HG02571 (cell line): Measurements from ENCODE around the gene FLVCR2.

Experiments used
- ATAC-seq: cut with Tn5 transposase; IDR thresholded peaks from one replicate; pipeline ENCODE4 v1.9.1; 2021; ENCODE audit warnings: mild to moderate bottlenecking, moderate library complexity; ENCODE audit not compliant: unreplicated experiment

Gene FLVCR2

GRCh38 chr14:75554482-75554881, 23.9 kb upstream of the FLVCR2 start:
- ATAC-seq, result no peak

DNA sequence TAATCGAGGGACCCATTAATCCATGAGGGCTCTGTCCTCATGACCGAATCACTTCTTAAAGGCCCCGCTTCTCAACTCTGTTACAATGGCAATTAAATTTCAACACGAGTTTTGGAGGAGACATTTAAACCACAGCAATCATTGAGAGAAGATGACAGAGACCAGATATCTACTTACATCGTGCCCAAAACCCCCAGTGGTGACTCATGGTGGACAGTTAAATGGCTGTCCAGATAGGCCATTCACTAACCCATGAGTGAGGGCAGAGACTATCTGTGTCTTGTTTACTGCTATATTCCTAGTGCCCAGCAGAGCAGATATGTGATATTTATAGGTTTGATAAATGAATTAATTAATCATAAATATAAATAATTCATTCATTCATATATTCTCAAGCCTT, 20.0 kb upstream of the FLVCR2 start:
- no peak for ATAC-seq

- no peak for ATAC-seq
Observed at GRCh38 chr14:75559045-75559444, 19.4 kb upstream of the FLVCR2 start.

DNA sequence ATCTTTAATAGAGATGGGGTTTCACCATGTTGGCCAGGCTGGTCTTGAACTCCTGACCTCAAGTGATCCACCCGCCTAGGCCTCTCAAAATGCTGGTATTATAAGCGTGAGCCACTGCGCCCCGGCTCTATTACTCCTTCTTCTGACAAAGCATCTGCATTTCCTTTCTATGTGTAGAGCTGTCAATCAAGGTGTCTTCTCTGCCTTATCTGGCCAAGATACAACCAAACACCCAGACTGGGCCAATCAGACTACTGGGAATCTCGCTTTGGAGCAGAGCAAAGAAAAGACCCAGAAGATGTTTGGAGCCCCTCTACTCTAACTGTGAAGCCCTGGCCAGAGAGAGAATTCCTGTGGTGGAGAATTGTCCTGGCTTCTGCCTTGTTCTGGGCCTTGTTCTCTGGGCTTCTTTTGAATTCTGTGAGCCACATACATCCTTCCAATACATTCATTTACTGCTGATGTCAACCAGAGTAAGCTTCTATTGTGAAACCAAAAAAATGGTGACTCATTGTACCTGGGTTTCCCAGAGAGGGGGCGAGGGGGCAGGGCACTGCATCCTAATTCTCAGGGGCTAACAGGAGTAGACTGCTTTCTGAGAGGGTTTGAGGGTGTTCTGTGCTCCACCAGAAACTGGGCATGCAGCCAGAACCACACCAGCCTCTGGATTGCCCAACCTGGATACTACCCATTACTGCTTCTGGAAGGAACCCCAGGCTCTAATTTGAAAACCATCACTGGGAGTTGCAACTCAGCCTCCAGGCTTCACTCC, 18.8 kb upstream of the FLVCR2 start:
- ATAC-seq, result no peak

- no peak for ATAC-seq
Observed at GRCh38 chr14:75561013-75561432, 17.4 kb upstream of the FLVCR2 start.

DNA sequence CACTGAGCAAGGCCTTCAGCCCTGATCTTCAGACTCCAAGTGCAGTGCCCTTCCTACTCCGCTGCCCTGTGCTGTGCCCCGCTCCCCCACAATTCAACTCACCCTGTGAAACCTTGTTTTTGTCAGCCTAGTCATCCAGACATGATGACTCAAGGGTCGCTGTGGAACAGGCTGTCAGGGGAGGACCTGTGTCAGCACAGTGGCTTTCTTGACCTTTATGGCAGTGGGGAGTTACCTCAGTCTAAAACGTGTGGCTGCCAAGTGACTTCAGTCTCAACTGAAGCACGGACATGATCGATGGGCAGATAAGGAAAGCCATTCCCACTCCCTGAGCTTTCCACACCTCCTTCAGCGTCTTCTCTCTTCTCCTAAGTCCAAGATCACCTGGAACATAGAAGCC, 16.3 kb upstream of the FLVCR2 start:
- ATAC-seq, result no peak

DNA sequence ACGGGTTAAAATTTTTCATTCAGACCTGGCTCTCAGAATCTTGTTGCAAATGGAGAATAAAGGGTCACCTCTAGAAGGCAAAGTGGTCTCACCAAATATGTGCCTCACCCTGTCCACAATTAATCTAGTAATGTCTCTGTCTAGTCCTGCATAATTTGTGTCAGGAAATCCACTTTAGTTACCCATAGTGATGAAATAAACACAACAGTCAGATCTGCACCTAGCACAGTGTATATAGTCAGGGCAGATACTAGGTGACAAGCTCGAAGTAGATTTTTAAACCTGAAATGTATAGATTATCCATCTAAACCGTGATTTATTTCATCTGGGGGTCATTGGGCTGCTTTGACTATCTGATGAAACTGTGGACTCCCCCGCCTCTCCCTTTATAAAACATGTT, 15.9 kb upstream of the FLVCR2 start:
- no peak for ATAC-seq

- no peak for ATAC-seq
Observed at GRCh38 chr14:75563931-75564330, 14.5 kb upstream of the FLVCR2 start.

GRCh38 chr14:75565056-75565455, 13.4 kb upstream of the FLVCR2 start:
- no peak for ATAC-seq

DNA sequence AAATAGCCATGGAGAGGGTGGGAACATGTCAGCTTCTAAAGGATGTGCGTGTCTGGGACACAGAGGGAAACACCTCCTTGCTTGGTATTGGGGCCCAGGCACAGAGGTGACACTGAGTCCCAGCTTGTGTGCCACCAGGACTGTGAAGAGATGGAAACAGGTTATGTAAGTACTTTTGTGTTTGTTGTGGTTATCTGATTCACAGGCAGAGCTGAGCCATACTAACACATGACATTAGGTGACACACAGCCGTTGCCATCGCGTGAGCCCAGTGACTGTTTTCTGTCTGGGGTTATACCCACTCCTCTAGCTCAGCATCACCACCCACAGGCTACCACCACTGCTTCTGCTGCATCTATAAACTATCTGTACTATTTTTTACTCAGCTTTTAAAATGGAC, 12.1 kb upstream of the FLVCR2 start:
- ATAC-seq, result no peak

GRCh38 chr14:75566752-75567151, 11.7 kb upstream of the FLVCR2 start:
- no peak for ATAC-seq

- ATAC-seq, result no peak
Observed at GRCh38 chr14:75568140-75568539, 10.3 kb upstream of the FLVCR2 start.

- ATAC-seq, result no peak
Observed at GRCh38 chr14:75568791-75569190, 9.6 kb upstream of the FLVCR2 start.

DNA sequence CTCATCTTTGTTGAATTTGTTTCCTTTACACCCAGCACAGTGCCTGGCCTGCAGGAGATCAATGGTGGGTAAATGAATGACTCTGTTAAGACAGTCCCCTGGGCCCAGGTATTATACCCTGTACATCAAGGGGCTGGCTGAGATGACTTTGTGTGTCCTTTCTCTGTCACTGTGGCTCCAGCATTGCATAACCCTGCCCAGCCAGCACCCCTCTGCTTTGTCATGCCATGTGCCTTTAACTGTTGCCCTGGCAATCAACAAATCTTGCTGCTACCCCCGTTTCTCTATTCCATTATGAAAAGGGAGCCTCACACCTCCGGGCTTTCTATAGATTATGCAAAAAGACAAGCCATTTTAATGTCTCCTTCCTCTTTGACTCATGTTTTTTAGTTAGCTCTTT, 7.6 kb upstream of the FLVCR2 start:
- ATAC-seq, result no peak

- no peak for ATAC-seq
Observed at GRCh38 chr14:75572104-75572503, 6.3 kb upstream of the FLVCR2 start.

- ATAC-seq, result no peak
Observed at GRCh38 chr14:75577090-75577489, 1.3 kb upstream of the FLVCR2 start.

GRCh38 chr14:75577729-75578101, 705 bp upstream of the FLVCR2 start:
- peak; percentile 85 for ATAC-seq

DNA sequence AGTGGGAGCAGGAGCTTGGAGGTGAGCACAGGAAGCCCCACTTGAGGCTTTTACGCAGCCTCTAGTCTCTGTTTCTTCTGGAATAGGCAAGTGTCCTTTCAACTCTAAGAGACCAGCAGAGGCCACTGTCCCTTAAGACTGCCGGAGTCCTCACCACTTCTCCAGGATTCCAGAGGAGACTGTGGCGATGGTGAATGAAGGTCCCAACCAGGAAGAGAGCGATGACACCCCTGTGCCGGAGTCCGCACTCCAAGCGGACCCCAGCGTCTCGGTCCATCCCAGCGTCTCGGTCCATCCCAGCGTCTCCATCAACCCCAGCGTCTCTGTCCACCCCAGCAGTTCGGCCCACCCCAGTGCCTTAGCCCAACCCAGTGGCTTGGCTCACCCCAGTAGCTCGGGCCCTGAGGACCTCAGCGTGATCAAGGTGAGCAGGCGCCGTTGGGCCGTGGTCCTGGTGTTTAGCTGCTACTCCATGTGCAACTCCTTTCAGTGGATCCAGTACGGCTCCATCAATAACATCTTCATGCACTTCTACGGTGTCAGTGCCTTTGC, 442 bp downstream of the FLVCR2 start:
- no peak for ATAC-seq

DNA sequence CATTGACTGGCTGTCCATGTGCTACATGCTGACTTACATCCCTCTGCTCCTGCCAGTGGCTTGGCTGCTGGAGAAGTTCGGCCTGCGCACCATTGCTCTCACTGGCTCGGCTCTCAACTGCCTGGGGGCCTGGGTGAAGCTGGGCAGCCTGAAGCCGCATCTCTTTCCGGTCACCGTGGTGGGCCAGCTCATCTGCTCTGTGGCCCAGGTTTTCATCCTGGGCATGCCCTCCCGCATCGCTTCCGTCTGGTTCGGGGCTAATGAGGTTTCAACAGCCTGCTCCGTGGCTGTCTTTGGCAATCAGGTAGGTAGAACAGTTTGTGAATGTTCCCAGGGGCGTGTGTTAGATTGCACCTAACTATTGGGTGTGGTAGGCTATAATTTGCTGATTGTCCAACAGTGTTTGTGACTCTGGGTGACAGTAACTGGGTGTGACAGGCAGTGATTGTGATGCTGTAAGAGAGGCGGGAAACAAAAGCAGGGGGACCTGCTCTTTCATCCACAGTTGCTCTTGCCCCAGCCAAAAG, 981 bp downstream of the FLVCR2 start:
- ATAC-seq, result no peak

- no peak for ATAC-seq
Observed at GRCh38 chr14:75579882-75580281, 1.5 kb downstream of the FLVCR2 start.

- no peak for ATAC-seq
Observed at GRCh38 chr14:75587388-75587787, 9.0 kb downstream of the FLVCR2 start.

- ATAC-seq, result no peak
Observed at GRCh38 chr14:75589931-75590330, 11.5 kb downstream of the FLVCR2 start.
